Stimulated activated CD4-positive, alpha-beta T cell treated with anti-CD3 and anti-CD28 coated beads, Interleukin-2, amount 100 ng/mL, for 24 hours (primary cell): ENCODE measurements around the gene RUNX1.
"Not testable (repeated sequence)": the region's sequence is repeated elsewhere in the genome, so short reads cannot be mapped to it uniquely, and the experiment has no call there.

Experiments used
- DNase-seq, 2 donors: peaks; one replicate each; pipeline ENCODE4 v3.0.0-alpha.2; 2020

The RUNX1 gene

DNA sequence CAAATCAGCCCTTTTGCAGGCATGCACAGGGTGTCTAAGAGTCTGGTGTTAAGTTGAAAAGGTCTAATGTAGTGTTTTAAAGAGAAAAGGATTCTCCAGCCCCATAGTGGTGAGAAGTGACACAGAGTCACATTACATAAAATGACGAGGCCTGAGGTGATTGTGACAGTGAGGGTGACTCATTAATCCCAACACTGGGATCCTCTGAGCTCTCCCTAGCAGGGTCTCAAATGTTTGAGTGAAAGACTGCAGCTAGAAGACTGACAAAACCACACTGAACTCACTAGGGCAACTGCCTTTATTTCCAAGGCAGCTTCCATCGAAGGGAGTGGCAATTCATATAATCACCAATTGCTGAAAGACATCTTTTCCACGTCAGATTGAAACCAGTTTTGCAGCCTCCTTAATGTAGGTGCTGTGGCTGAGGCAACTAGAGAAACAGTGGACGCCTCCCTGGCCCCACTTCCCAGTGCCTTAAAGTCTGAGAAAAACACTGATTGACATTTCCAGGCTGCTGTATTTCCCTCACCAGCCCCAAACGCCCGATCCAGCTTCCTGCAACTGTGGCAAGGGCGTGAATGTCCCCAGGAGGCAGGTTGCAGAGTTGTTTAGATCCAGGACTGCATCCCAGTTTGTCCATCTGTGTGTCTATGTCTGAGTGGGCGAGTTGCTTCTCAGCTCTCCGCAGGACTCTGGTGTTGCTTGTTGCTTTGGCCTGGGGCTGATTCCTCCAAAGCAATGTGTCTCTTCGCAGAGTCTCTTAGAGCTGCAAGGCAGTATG is 81.4 kb downstream of the RUNX1 start:
- peak; percentile 38 to 49 for DNase-seq

GRCh38 chr21:34966881-34967280 is 82.2 kb downstream of the RUNX1 start:
- DNase-seq = not testable (repeated sequence)

- no peak for DNase-seq
These were observed 83.6 kb downstream of the RUNX1 start for GRCh38 chr21:34965200-34966174.

- peak; percentile 25 to 41 for DNase-seq
These were observed 86.4 kb downstream of the RUNX1 start for GRCh38 chr21:34962586-34963222.

- DNase-seq = no peak
These were observed 87.0 kb downstream of the RUNX1 start for GRCh38 chr21:34962136-34962535.

GRCh38 chr21:34960687-34961086 is 88.4 kb downstream of the RUNX1 start:
- DNase-seq = no peak

GRCh38 chr21:34959607-34960006 is 89.5 kb downstream of the RUNX1 start:
- DNase-seq = no peak

- DNase-seq = no peak
These were observed 91.1 kb downstream of the RUNX1 start for GRCh38 chr21:34958040-34958439.

GRCh38 chr21:34956416-34957316 is 92.4 kb downstream of the RUNX1 start:
- no peak for DNase-seq

GRCh38 chr21:34953950-34954349 is 95.2 kb downstream of the RUNX1 start:
- no peak for DNase-seq

- DNase-seq = no peak
These were observed 96.4 kb downstream of the RUNX1 start for GRCh38 chr21:34952701-34953100.

DNA sequence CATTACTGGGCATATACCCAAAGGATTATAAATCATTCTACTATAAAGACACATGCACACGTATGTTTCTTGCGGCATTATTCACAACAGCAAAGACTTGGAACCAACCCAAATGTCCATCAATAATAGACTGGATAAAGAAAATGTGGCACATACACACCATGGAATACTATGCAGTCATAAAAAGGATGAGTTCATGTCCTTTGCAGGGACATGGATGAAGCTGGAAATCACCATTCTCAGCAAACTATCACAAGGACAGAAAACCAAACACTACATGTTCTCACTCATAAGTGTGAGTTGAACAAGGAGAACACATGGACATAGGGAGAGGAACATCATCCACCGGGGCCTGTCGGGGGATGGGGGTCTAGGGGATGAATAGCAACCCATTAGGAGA is 97.2 kb downstream of the RUNX1 start:
- not testable (repeated sequence) for DNase-seq

GRCh38 chr21:34950980-34951379 is 98.1 kb downstream of the RUNX1 start:
- no peak for DNase-seq

DNA sequence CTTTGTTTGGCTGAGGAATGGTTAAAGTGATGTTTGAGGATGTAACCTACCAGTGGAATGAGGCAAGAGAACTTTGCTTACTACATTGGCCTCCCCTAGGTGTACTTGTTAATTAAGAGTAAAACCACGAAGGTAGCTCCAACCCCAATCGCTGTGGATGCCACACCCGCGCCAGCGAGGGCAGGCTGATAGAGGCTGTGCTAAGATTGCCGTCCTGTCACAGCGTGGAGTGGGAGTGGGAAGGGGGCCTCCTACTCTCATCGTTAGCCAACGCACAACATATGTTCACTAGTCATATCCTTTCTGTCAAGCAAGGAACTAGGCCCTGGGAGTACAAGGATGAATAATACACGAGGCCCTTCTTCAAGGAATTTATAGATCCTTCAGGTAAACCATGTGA is 99.6 kb downstream of the RUNX1 start:
- DNase-seq = no peak

DNA sequence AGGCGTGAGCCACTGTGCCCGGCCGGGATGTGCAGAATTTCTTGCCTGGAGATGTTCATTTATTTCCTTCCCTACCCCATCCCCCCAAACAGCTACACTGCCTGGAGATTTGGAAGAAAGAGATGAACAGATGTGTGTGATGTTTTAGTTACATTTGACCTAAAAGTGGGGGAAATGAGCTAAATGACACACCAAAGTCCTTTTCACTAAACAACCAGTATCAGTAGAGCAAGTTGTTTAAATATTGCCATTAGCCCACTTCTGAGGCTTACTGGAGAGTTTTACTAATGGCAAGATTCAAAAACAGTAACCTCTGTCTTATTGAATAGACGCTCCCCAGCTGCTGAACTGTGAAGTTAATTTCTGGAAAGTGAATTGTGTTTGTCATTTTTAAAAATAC is 100.1 kb downstream of the RUNX1 start:
- DNase-seq = no peak

DNA sequence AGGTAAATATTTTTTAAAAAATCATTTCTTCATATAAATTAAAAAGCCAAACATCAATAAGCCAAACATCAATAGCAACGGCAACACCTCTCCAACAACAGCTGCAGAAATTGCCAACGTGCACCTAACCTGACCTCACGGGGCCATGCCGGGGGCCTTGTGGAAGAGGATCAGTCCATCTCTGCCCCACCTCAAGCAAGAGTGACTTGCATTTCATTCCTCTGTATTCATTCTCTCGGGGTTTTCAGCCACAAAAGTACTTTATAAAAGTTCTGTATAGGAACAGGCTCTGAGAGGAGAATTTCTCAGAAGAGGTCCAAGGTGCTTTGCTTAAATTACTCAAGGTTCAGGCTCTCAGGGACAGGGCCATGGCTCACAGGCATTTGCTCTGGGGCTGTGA is 100.9 kb downstream of the RUNX1 start:
- no peak for DNase-seq

DNA sequence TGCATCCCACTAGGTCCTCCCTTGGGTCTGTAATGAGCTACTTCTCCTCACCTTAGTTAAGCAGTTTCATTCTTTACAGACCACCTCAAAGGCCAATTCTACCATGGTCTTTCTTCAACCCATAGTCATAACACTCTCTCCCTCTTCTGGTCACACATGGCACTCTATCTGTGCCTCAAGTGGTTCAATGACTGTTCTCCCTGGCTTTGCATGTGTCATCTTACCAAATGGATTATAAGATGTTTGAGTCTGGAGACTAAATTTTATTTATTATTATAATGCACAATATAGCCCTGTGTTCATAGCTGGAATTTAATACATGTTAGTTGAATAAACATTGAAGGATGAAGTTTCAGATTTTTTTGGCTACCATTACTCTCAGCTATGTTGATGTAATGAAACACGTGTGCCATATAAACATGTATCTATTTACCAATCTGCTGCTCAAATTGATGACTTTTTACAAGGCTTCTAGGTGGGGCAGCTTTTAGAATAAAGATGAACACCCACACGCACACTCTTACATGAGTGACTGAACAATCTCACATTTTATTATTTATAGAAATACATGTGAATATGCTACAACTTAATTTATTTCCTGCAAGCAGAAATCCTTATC is 102.1 kb downstream of the RUNX1 start:
- no peak for DNase-seq

GRCh38 chr21:34946385-34946840 is 102.7 kb downstream of the RUNX1 start:
- DNase-seq = no peak

GRCh38 chr21:34945288-34945687 is 103.8 kb downstream of the RUNX1 start:
- no peak for DNase-seq

DNA sequence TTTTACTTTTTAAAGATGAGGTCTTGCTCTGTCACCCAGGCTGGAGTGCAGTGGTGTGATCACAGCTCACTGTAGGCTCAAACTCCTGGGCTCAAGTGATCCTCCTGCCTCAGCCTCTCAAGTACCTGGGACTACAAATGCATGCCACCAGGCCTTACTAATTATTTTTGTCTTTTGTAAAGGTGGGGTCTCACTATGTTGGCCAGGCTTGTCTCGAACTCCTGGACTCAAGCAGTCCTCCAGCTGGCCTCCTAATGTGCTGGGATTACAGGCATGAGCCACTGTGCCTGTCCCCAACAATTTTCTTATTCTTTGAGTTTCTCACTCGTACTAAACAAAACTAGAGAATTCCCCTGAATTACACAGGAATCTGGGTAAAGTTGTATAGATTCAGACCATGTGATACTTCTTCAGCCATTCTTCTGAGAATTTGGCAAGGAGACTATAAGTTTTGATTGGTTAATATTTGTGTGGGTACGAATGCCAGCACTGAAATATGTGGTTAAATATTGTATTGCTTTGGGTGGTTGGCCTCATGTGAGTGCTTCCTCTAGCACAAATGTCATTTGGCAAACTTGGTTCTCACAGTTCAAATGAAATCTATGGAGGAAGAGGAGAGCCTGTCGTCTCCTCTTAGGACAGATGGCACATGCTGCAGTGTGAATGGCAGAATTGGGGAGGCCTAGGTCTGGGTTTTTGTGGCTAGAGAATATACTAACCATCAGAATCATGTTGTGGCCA is 104.9 kb downstream of the RUNX1 start:
- DNase-seq = no peak

DNA sequence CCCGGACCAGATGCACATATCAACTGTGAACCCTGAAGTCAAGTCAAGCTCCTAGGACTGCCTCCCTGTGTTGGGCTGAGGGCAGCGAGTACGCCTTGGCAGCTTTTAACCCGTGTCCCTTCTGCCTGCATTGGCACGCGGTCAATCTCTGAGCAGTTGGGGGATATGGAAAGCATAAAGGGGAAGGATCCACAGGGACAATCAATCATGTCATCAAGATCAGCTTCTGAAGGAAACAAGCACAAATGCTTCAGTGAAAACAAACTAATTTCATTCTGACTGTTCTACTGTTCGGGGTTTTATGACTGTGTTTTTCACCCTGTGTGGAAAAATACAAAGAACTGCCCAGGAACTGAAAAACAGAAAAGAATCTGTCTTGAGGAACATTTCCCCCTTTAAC is 106.2 kb downstream of the RUNX1 start:
- DNase-seq = no peak
